ENCODE measurements around the gene TEX2. TPM values are rescaled to one million over a fixed set of nuclear protein-coding genes. Genes with fewer than 3 reads are reported as not detected.
"Not testable (repeated sequence)": the region's sequence is repeated elsewhere in the genome, so short reads cannot be mapped to it uniquely, and the experiment has no call there.

The TEX2 gene
- total and polyA plus RNA-seq, 5 experiments from 2014 or later = 5.2 to 14.0 (median 7.3) TPM

- H3K4me1 Mint-ChIP-seq, H3K27me3 Mint-ChIP-seq, DNase-seq, H3K27ac Mint-ChIP-seq, H3K9me3 Mint-ChIP-seq, ATAC-seq, H3K4me3 Mint-ChIP-seq, POLR2A ChIA-PET: not testable (repeated sequence)
- H3K36me3 Mint-ChIP-seq = peaks cover 0 to 43% (median 15%) of the 10 kb centered on the region in 3 donors
These were observed 77.5 kb downstream of the TEX2 start for GRCh38 chr17:64185557-64185956.

GRCh38 chr17:64185101-64185500, 78.0 kb downstream of the TEX2 start:
- ATAC-seq (no peak), DNase-seq (no peak)
- Mint-ChIP-seq H3K36me3 (peaks cover 0 to 42% (median 17%) of the 10 kb centered on the region in 3 donors), H3K27me3 (no peaks in the 10 kb centered on the region), H3K4me3 (no peak overlapping the region), H3K27ac (peak overlapping the region in 1 of 10 donors; percentile 2), H3K4me1 (peaks cover 0 to 6% (median 2%) of the 10 kb centered on the region in 4 donors), H3K9me3 (no peaks in the 10 kb centered on the region)
- POLR2A ChIA-PET = no interaction called here

GRCh38 chr17:64183815-64184214, 79.2 kb downstream of the TEX2 start:
- Mint-ChIP-seq H3K9me3 (no peaks in the 10 kb centered on the region), H3K27me3 (no peaks in the 10 kb centered on the region), H3K36me3 (peaks cover 0 to 39% (median 29%) of the 10 kb centered on the region in 3 donors), H3K4me1 (peaks cover 0 to 6% (median 2%) of the 10 kb centered on the region in 4 donors), H3K27ac (no peak overlapping the region), H3K4me3 (no peak overlapping the region)
- DNase-seq (no peak), ATAC-seq (no peak)
- POLR2A ChIA-PET = no interaction called here

GRCh38 chr17:64182325-64183012, 80.6 kb downstream of the TEX2 start:
- H3K36me3 Mint-ChIP-seq = peaks cover 0 to 30% (median 29%) of the 10 kb centered on the region in 3 donors
- ATAC-seq (no peak), DNase-seq (no peak)
- POLR2A ChIA-PET = no interaction called here
- H3K4me3 Mint-ChIP-seq = no peak overlapping the region
- H3K27me3 Mint-ChIP-seq = no peaks in the 10 kb centered on the region
- peaks cover 0 to 6% (median 2%) of the 10 kb centered on the region in 4 donors for H3K4me1 Mint-ChIP-seq
- no peaks in the 10 kb centered on the region for H3K9me3 Mint-ChIP-seq
- H3K27ac Mint-ChIP-seq = no peak overlapping the region

GRCh38 chr17:64180089-64181073, 82.7 kb downstream of the TEX2 start:
- POLR2A ChIA-PET = no interaction called here
- no peak for ATAC-seq

GRCh38 chr17:64179024-64179423, 84.0 kb downstream of the TEX2 start:
- ATAC-seq, H3K27me3 Mint-ChIP-seq, H3K4me3 Mint-ChIP-seq, H3K4me1 Mint-ChIP-seq, DNase-seq, H3K27ac Mint-ChIP-seq, H3K9me3 Mint-ChIP-seq: not testable (repeated sequence)
- H3K36me3 Mint-ChIP-seq = peaks cover 0 to 31% (median 20%) of the 10 kb centered on the region in 3 donors
- POLR2A ChIA-PET = interaction anchor here (1.5 kb wide), 1 partner anchor 33 kb away, joined by 4 read pairs; no protein-coding TSS in a partner anchor

More at GRCh38 chr17:64180089-64181073, 82.7 kb downstream of the TEX2 start:
- no peaks in the 10 kb centered on the region for H3K27me3 Mint-ChIP-seq
- H3K4me1 Mint-ChIP-seq = peaks cover 0 to 6% (median 2%) of the 10 kb centered on the region in 4 donors
- H3K36me3 Mint-ChIP-seq = peaks cover 0 to 27% (median 19%) of the 10 kb centered on the region in 3 donors
- no peaks in the 10 kb centered on the region for H3K9me3 Mint-ChIP-seq
- H3K27ac Mint-ChIP-seq = no peak overlapping the region
- no peak for DNase-seq
- H3K4me3 Mint-ChIP-seq = no peak overlapping the region

- H3K4me3 Mint-ChIP-seq = no peak overlapping the region
- H3K9me3 Mint-ChIP-seq = no peaks in the 10 kb centered on the region
- H3K36me3 Mint-ChIP-seq = peaks cover 0 to 34% (median 20%) of the 10 kb centered on the region in 3 donors
- H3K4me1 Mint-ChIP-seq = no peaks in the 10 kb centered on the region
- POLR2A ChIA-PET = interaction anchor here (1.5 kb wide), 1 partner anchor 32 kb away, joined by 4 read pairs; no protein-coding TSS in a partner anchor
- no peaks in the 10 kb centered on the region for H3K27me3 Mint-ChIP-seq
- ATAC-seq (no peak), DNase-seq (no peak)
- no peak overlapping the region for H3K27ac Mint-ChIP-seq
These were observed 84.8 kb downstream of the TEX2 start for GRCh38 chr17:64178011-64178825.

- H3K36me3 Mint-ChIP-seq = peaks cover 3 to 35% (median 22%) of the 10 kb centered on the region in 3 donors
These were observed 85.6 kb downstream of the TEX2 start for GRCh38 chr17:64177311-64178010.

GRCh38 chr17:64176556-64176955, 86.5 kb downstream of the TEX2 start:
- H3K27ac Mint-ChIP-seq = no peak overlapping the region
- H3K4me3 Mint-ChIP-seq = no peak overlapping the region
- ATAC-seq (no peak), DNase-seq (no peak)
- peaks cover 4 to 39% (median 22%) of the 10 kb centered on the region in 3 donors for H3K36me3 Mint-ChIP-seq
- POLR2A ChIA-PET = no interaction called here
- H3K4me1 Mint-ChIP-seq = no peaks in the 10 kb centered on the region
- no peaks in the 10 kb centered on the region for H3K27me3 Mint-ChIP-seq
- no peaks in the 10 kb centered on the region for H3K9me3 Mint-ChIP-seq

More at GRCh38 chr17:64177311-64178010, 85.6 kb downstream of the TEX2 start:
- DNase-seq (no peak), ATAC-seq (no peak)
- H3K4me1 Mint-ChIP-seq = no peaks in the 10 kb centered on the region
- H3K27ac Mint-ChIP-seq = peak overlapping the region in 1 of 10 donors; percentile 11
- no peaks in the 10 kb centered on the region for H3K9me3 Mint-ChIP-seq
- H3K4me3 Mint-ChIP-seq = no peak overlapping the region
- POLR2A ChIA-PET = no interaction called here
- H3K27me3 Mint-ChIP-seq = no peaks in the 10 kb centered on the region

GRCh38 chr17:64174686-64175456, 88.2 kb downstream of the TEX2 start:
- Mint-ChIP-seq H3K27me3 (no peaks in the 10 kb centered on the region), H3K27ac (no peak overlapping the region), H3K4me1 (no peaks in the 10 kb centered on the region), H3K4me3 (no peak overlapping the region), H3K36me3 (peaks cover 8 to 52% (median 31%) of the 10 kb centered on the region in 3 donors), H3K9me3 (no peaks in the 10 kb centered on the region)
- POLR2A ChIA-PET = interaction anchor here (0.5 kb wide), 1 partner anchor 52 kb away, joined by 3 read pairs; no protein-coding TSS in a partner anchor
- ATAC-seq (no peak), DNase-seq (no peak)

- no peak overlapping the region for H3K27ac Mint-ChIP-seq
- H3K4me3 Mint-ChIP-seq = no peak overlapping the region
- no peaks in the 10 kb centered on the region for H3K9me3 Mint-ChIP-seq
- no peaks in the 10 kb centered on the region for H3K27me3 Mint-ChIP-seq
- H3K36me3 Mint-ChIP-seq = peaks cover 8 to 61% (median 22%) of the 10 kb centered on the region in 3 donors
- no peak for DNase-seq
- H3K4me1 Mint-ChIP-seq = no peaks in the 10 kb centered on the region
- ATAC-seq = no peak
- POLR2A ChIA-PET = no interaction called here
These were observed 89.4 kb downstream of the TEX2 start for GRCh38 chr17:64173646-64174045.

All from naive thymus-derived CD8-positive, alpha-beta T cell (primary cell).